K562 (cell line): ENCODE measurements around the gene DIPK2A.

Source experiments
- EWSR1 ChIP-seq: fragments of 450-650 bp; IDR thresholded peaks from 2 replicates; pipeline ENCODE4 v1.6.1; 2018; ENCODE audit warnings: borderline replicate concordance, mild to moderate bottlenecking, low read depth, moderate library complexity; ENCODE audit not compliant: partially characterized antibody
- FOXJ3 ChIP-seq: sonication (generic); formaldehyde crosslinking; IDR thresholded peaks from 2 replicates; pipeline ENCODE4 v1.4.0; 2020; ENCODE audit warnings: mild to moderate bottlenecking, missing genetic modification reagents
- HMG20A ChIP-seq: fragments of 450-650 bp; formaldehyde crosslinking; conservative IDR thresholded peaks from 2 replicates; pipeline ENCODE4 v1.4.0; 2020; ENCODE audit warnings: mild to moderate bottlenecking, mixed read lengths
- KDM1A ChIP-seq, 2 experiments: fragments of 450-650 bp; IDR thresholded peaks; 2 replicates each; pipeline ENCODE4 v1.6.1; 2016; ENCODE audit warnings: mild to moderate bottlenecking in 2 of 2
- MAZ ChIP-seq, 2 experiments: fragments of 450-650 bp in 1 of 2; sonication (generic) in 1 of 2; formaldehyde crosslinking; IDR thresholded peaks in 1 of 2; conservative IDR thresholded peaks in 1 of 2; 2 replicates each; pipeline versions ENCODE4 v1.4.0 to v1.5.0; 2020; ENCODE audit warnings: mild to moderate bottlenecking in 1 of 2, missing genetic modification reagents in 1 of 2
- NFE2 ChIP-seq: IDR thresholded peaks from 2 replicates; pipeline ENCODE4 v1.6.1; 2014; ENCODE audit warnings: antibody characterized with exemption, low read depth
- POLR2AphosphoS5 ChIP-seq: IDR thresholded peaks from 2 replicates; pipeline ENCODE4 v1.6.1; 2011; ENCODE audit warnings: mild to moderate bottlenecking, low read depth, low read length, moderate library complexity; ENCODE audit not compliant: control insufficient read depth, insufficient read depth
- RFX1 ChIP-seq: fragments of 450-650 bp; IDR thresholded peaks from 2 replicates; pipeline ENCODE4 v1.6.1; 2016; ENCODE audit warnings: mild to moderate bottlenecking, moderate library complexity
- SMC3 ChIP-seq: conservative IDR thresholded peaks from 2 replicates; pipeline ENCODE4 v1.6.1; 2011; ENCODE audit warnings: low read depth, low read length, improper control_type of control experiment; ENCODE audit not compliant: insufficient read depth
- ZNF212 ChIP-seq: fragments of 450-650 bp; formaldehyde crosslinking; IDR thresholded peaks from 2 replicates; pipeline ENCODE4 v1.4.0; 2020; ENCODE audit warnings: mild to moderate bottlenecking
- TF ChIP-seq, protein P1 (sequence below), 3 experiments: IDR thresholded peaks in 2 of 3; conservative IDR thresholded peaks in 1 of 3; 2 replicates each; pipeline ENCODE4 v1.5.1; 2011 to 2012; ENCODE audit warnings: low read length in 3 of 3, mild to moderate bottlenecking in 3 of 3, control low read depth in 2 of 3, improper control_type of control experiment in 1 of 3, inconsistent platforms in 1 of 3, low read depth in 1 of 3, mixed read lengths in 1 of 3, moderate library complexity in 1 of 3; ENCODE audit not compliant: insufficient read depth in 2 of 3
- TF ChIP-seq, protein P2 (sequence below): IDR thresholded peaks from 2 replicates; pipeline ENCODE4 v1.6.1; 2016; ENCODE audit warnings: missing genetic modification characterization, missing compliant biosample characterization
- TF ChIP-seq, protein P3 (sequence below): sonication (generic); formaldehyde crosslinking; IDR thresholded peaks from 2 replicates; pipeline ENCODE4 v1.5.0; 2020; ENCODE audit warnings: missing genetic modification reagents

DNA sequence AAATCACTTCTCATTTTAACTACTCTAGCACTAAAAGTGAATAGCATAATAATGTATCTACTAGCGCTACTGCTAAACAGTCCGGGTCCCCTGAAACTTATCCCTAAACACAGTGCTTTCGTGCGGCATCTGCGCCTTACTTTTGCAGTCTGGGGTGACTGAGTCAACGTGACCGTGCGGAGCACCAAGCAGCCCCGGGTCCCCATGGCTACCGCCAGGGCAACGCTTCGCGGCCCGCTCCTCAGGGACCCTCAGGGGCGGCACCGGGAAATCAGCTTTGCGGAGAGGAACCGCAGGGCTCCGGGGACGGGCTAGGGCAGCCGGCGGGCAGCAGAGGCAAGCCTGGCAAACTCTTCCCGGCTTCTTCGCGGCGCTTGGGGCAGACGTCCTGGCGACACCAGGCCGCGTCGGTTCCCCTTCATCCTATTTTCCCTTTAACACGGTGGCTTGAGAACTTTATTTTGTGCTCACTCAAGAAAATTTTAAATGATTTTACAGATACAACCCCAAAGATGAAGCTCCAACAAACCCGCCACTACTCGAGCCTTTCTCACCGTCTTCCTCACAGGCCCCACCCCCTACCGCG is 757 bp upstream of the DIPK2A start:
- TF ChIP-seq SMC3 (no peak), KDM1A (IDR thresholded peaks at IDR 0.05) (no peak), HMG20A (CRISPR knock-in tag) (no peak), ZNF212 (CRISPR knock-in tag) (no peak), EWSR1 (no peak), MAZ (CRISPR knock-in tag; conservative IDR thresholded peaks at IDR 0.05 in 1 of 2, IDR thresholded peaks at IDR 0.05 in 1 of 2) (no peak), FOXJ3 (no peak), NFE2 (no peak), POLR2AphosphoS5 (no peak), RFX1 (peak; percentile 88)
- TF ChIP-seq, protein P1, sequence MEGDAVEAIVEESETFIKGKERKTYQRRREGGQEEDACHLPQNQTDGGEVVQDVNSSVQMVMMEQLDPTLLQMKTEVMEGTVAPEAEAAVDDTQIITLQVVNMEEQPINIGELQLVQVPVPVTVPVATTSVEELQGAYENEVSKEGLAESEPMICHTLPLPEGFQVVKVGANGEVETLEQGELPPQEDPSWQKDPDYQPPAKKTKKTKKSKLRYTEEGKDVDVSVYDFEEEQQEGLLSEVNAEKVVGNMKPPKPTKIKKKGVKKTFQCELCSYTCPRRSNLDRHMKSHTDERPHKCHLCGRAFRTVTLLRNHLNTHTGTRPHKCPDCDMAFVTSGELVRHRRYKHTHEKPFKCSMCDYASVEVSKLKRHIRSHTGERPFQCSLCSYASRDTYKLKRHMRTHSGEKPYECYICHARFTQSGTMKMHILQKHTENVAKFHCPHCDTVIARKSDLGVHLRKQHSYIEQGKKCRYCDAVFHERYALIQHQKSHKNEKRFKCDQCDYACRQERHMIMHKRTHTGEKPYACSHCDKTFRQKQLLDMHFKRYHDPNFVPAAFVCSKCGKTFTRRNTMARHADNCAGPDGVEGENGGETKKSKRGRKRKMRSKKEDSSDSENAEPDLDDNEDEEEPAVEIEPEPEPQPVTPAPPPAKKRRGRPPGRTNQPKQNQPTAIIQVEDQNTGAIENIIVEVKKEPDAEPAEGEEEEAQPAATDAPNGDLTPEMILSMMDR (IDR thresholded peaks at IDR 0.05 in 2 of 3, conservative IDR thresholded peaks at IDR 0.05 in 1 of 3; ENCODE audit: insufficient read depth in 2 of 3, low read depth in 1 of 3, low read length in 3 of 3), result no peak
- TF ChIP-seq, protein P2, sequence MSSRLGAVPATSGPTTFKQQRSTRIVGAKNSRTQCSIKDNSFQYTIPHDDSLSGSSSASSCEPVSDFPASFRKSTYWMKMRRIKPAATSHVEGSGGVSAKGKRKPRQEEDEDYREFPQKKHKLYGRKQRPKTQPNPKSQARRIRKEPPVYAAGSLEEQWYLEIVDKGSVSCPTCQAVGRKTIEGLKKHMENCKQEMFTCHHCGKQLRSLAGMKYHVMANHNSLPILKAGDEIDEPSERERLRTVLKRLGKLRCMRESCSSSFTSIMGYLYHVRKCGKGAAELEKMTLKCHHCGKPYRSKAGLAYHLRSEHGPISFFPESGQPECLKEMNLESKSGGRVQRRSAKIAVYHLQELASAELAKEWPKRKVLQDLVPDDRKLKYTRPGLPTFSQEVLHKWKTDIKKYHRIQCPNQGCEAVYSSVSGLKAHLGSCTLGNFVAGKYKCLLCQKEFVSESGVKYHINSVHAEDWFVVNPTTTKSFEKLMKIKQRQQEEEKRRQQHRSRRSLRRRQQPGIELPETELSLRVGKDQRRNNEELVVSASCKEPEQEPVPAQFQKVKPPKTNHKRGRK (tag), result no peak
- TF ChIP-seq, protein P3, sequence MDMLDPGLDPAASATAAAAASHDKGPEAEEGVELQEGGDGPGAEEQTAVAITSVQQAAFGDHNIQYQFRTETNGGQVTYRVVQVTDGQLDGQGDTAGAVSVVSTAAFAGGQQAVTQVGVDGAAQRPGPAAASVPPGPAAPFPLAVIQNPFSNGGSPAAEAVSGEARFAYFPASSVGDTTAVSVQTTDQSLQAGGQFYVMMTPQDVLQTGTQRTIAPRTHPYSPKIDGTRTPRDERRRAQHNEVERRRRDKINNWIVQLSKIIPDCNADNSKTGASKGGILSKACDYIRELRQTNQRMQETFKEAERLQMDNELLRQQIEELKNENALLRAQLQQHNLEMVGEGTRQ (CRISPR knock-in tag), result no peak
